ENCODE data around the gene ZBTB42.

GRCh38 chr14:104813286-104813685 is 12.4 kb downstream of the ZBTB42 start:
- TF ChIP-seq CTCF (IDR thresholded peaks at IDR 0.05) (no peak), POLR2AphosphoS5 (IDR thresholded peaks at IDR 0.05; ENCODE audit: low read depth, low read length) (no peak), REST (IDR thresholded peaks at IDR 0.05; ENCODE audit: insufficient read depth in 1 of 2, low read depth in 2 of 2, low read length in 1 of 2) (no peak)
